SK-N-SH (cell line): ENCODE data around the gene ASTN2. TPM values are rescaled to one million over a fixed set of nuclear protein-coding genes. Genes with fewer than 3 reads are reported as not detected.

Source experiments
- CTCF ChIA-PET: fragments of 300-600, 350-600 bp; formaldehyde crosslinking; extraction: SDS; loops from one replicate; lab custom pipeline; 2021; lab: Yijun Ruan, JAX
- POLR2A ChIA-PET: fragments of 350-600 bp; sonication (Branson Sonifier 250); formaldehyde crosslinking; extraction: SDS; loops from one replicate; lab custom pipeline; 2020; ENCODE audit warnings: antibody characterized with exemption, inconsistent platforms; lab: Yijun Ruan, JAX
- DNase-seq: peaks from one replicate; pipeline ENCODE4 v3.0.0; 2012
- H2AFZ ChIP-seq: fragments of 200-600 bp; sonication (generic); 2 replicates; pipeline ENCODE4 v1.8.1; 2016; ENCODE audit warnings: antibody characterized with exemption, mild to moderate bottlenecking, low read depth
- H3F3A ChIP-seq: fragments of 200-600 bp; sonication (generic); replicated peaks from 2 replicates; pipeline ENCODE3; 2016; ENCODE audit warnings: antibody characterized with exemption, mild to moderate bottlenecking; ENCODE audit not compliant: insufficient read depth
- H3K27ac ChIP-seq, 2 experiments: fragments of 200-500 bp in 1 of 2; fragments of 200-600 bp in 1 of 2; sonication (Bioruptor generic) in 1 of 2; sonication (generic), shearing (Covaris generic) in 1 of 2; 2 replicates each; pipeline versions ENCODE4 v1.5.1 to v1.6.1; 2014 to 2016; ENCODE audit warnings: low read depth in 2 of 2, inconsistent platforms in 1 of 2, low read length in 1 of 2, mild to moderate bottlenecking in 1 of 2, mixed read lengths in 1 of 2
- H3K27me3 ChIP-seq: fragments of 200-600 bp; sonication (generic), shearing (Covaris generic); 2 replicates; pipeline ENCODE4 v1.6.1; 2016; ENCODE audit warnings: mixed run types; ENCODE audit not compliant: insufficient read depth
- H3K36me3 ChIP-seq, 2 experiments: fragments of 200-500 bp in 1 of 2; fragments of 200-600 bp in 1 of 2; sonication (Bioruptor generic) in 1 of 2; sonication (generic) in 1 of 2; replicated peaks in 1 of 2; 2 replicates each; pipeline versions ENCODE3 to v1.5.1; 2014 to 2016; ENCODE audit warnings: low read length in 1 of 2, mild to moderate bottlenecking in 1 of 2; ENCODE audit not compliant: insufficient read depth in 2 of 2, control insufficient read depth in 1 of 2
- H3K4me1 ChIP-seq, 2 experiments: fragments of 200-500 bp in 1 of 2; fragments of 200-600 bp in 1 of 2; sonication (Bioruptor generic) in 1 of 2; sonication (generic), shearing (Covaris generic) in 1 of 2; 2 replicates each; pipeline versions ENCODE4 v1.5.1 to v1.6.1; 2014 to 2016; ENCODE audit warnings: low read depth in 1 of 2, low read length in 1 of 2, mixed run types in 1 of 2; ENCODE audit not compliant: insufficient read depth in 2 of 2, control insufficient read depth in 1 of 2
- H3K4me2 ChIP-seq: fragments of 200-600 bp; sonication (generic), shearing (Covaris generic); 2 replicates; pipeline ENCODE4 v1.6.1; 2017; ENCODE audit warnings: mixed run types
- H3K4me3 ChIP-seq, 2 experiments: fragments of 200-500 bp in 1 of 2; fragments of 200-600 bp in 1 of 2; sonication (Bioruptor generic) in 1 of 2; sonication (generic), shearing (Covaris generic) in 1 of 2; 2 replicates each; pipeline versions ENCODE4 v1.5.1 to v1.8.1; 2014 to 2016; ENCODE audit warnings: low read depth in 2 of 2, inconsistent platforms in 1 of 2, low read length in 1 of 2, mild to moderate bottlenecking in 1 of 2, mixed read lengths in 1 of 2, moderate library complexity in 1 of 2
- H3K79me2 ChIP-seq: fragments of 200-600 bp; sonication (generic); 2 replicates; pipeline ENCODE4 v1.8.1; 2017; ENCODE audit warnings: mild to moderate bottlenecking; ENCODE audit not compliant: insufficient read depth
- H3K9ac ChIP-seq: fragments of 200-600 bp; sonication (generic); 2 replicates; pipeline ENCODE4 v1.6.1; 2017; ENCODE audit warnings: mixed run types
- H3K9me2 ChIP-seq: fragments of 200-600 bp; sonication (generic); 2 replicates; pipeline ENCODE4 v1.6.1; 2017; ENCODE audit warnings: mixed run types
- H3K9me3 ChIP-seq: fragments of 200-600 bp; sonication (generic); 2 replicates; pipeline ENCODE4 v1.6.1; 2017; ENCODE audit warnings: mixed run types, mild to moderate bottlenecking, moderate library complexity
- H4K20me1 ChIP-seq: fragments of 200-600 bp; sonication (generic); 2 replicates; pipeline ENCODE4 v1.6.1; 2017; ENCODE audit warnings: mild to moderate bottlenecking, mixed run types; ENCODE audit not compliant: insufficient read depth
- CTCF ChIP-seq: fragments of 200-600 bp; sonication (generic); IDR thresholded peaks from 2 replicates; pipeline ENCODE4 v1.6.1; 2017; ENCODE audit warnings: antibody characterized with exemption, mild to moderate bottlenecking, moderate library complexity
- EP300 ChIP-seq, 2 experiments: IDR thresholded peaks; 2 replicates each; pipeline versions ENCODE4 v1.4.0 to v1.6.1; 2012; ENCODE audit warnings: borderline replicate concordance in 1 of 2, low read depth in 1 of 2, low read length in 1 of 2
- FOSL2 ChIP-seq: IDR thresholded peaks from 2 replicates; pipeline ENCODE4 v1.4.0; 2012; ENCODE audit warnings: low read depth, mild to moderate bottlenecking, moderate library complexity, borderline replicate concordance
- GATA2 ChIP-seq: sonication (generic); formaldehyde crosslinking; IDR thresholded peaks from 2 replicates; pipeline ENCODE4 v1.5.0; 2020; ENCODE audit warnings: mild to moderate bottlenecking, missing genetic modification reagents
- IRF3 ChIP-seq: fragments of 150-350 bp; IDR thresholded peaks from 2 replicates; pipeline ENCODE4 v1.6.1; 2016; ENCODE audit warnings: mild to moderate bottlenecking, low read depth, low read length
- JUND ChIP-seq: IDR thresholded peaks from 2 replicates; pipeline ENCODE4 v1.4.0; 2012
- MAX ChIP-seq: IDR thresholded peaks from 2 replicates; pipeline ENCODE4 v1.4.0; 2012; ENCODE audit warnings: low read depth
- NFIC ChIP-seq: IDR thresholded peaks from 2 replicates; pipeline ENCODE4 v1.4.0; 2012; ENCODE audit warnings: borderline replicate concordance
- NRF1 ChIP-seq: IDR thresholded peaks from 2 replicates; pipeline ENCODE4 v1.6.1; 2012; ENCODE audit warnings: low read depth, mild to moderate bottlenecking, low read length
- PBX3 ChIP-seq: IDR thresholded peaks from 2 replicates; pipeline ENCODE4; 2012
- POLR2AphosphoS5 ChIP-seq: IDR thresholded peaks from 2 replicates; pipeline ENCODE4 v1.6.1; 2012; ENCODE audit warnings: low read depth, low read length
- RAD21 ChIP-seq: IDR thresholded peaks from 2 replicates; pipeline ENCODE4 v1.6.1; 2012; ENCODE audit warnings: mild to moderate bottlenecking, low read length
- RCOR1 ChIP-seq: fragments of 150-350 bp; IDR thresholded peaks from 2 replicates; pipeline ENCODE4 v1.6.1; 2017; ENCODE audit warnings: antibody characterized with exemption, low read length
- SIN3A ChIP-seq: IDR thresholded peaks from 2 replicates; pipeline ENCODE4 v1.6.1; 2012; ENCODE audit warnings: low read depth, mild to moderate bottlenecking, low read length, moderate library complexity, borderline replicate concordance
- SMC3 ChIP-seq: IDR thresholded peaks from 2 replicates; pipeline ENCODE4 v1.6.1; 2012; ENCODE audit warnings: low read depth, low read length, improper control_type of control experiment
- TEAD4 ChIP-seq: IDR thresholded peaks from 2 replicates; pipeline ENCODE4 v1.4.0; 2012; ENCODE audit warnings: mild to moderate bottlenecking, borderline replicate concordance; ENCODE audit not compliant: insufficient read depth
- ZBTB33 ChIP-seq: IDR thresholded peaks from 2 replicates; pipeline ENCODE4 v1.4.0; 2012; ENCODE audit warnings: low read depth, borderline replicate concordance
- WGBS: methylation state at CpG from one replicate; pipeline ENCODE4 v1.1.6; 2017; ENCODE audit warnings: low lambda C conversion rate; 5-methylcytosine and 5-hydroxymethylcytosine counted together
- polyA plus RNA-seq, 3 experiments: library from polyadenylated mRNA; depleted of rRNA; stranded (reverse); fragments of >200 nt; gene quantifications; 2 replicates each; pipeline ENCODE4 v1.2.3, GENCODE V29; 2012

The ASTN2 gene
- polyA plus RNA-seq, 1 of the 3 experiments (the other 2 are of a cell fraction): 6.6 TPM

- TF ChIP-seq PBX3 (no peak), JUND (no peak)
These were observed 279.9 kb downstream of the ASTN2 start (continued) for GRCh38 chr9:117134826-117135500.

GRCh38 chr9:117126871-117127270 lies 288.0 kb downstream of the ASTN2 start:
- ChIA-PET POLR2A (no interaction called here), CTCF (interaction anchor here (0.6 to 1.8 kb wide), 4 partner anchors 53 to 361 kb away, joined by 3 to 4 read pairs (median 4); no protein-coding TSS in a partner anchor)
- H3K4me2 ChIP-seq: no peak overlapping the region
- H2AFZ ChIP-seq: no peak overlapping the region
- H3K9me3 ChIP-seq: no peaks in the 10 kb centered on the region
- H4K20me1 ChIP-seq: no peaks in the 10 kb centered on the region
- H3K27ac ChIP-seq: no peak overlapping the region; a peak in 1 of 4 replicates
- no peak for TF ChIP-seq TEAD4
- TF ChIP-seq EP300 (IDR thresholded peaks at IDR 0.05; ENCODE audit: borderline replicate concordance in 1 of 2, low read depth in 1 of 2, low read length in 1 of 2): no peak
- TF ChIP-seq RCOR1: no peak
- TF ChIP-seq GATA2 (CRISPR knock-in tag): no peak
- TF ChIP-seq RAD21: no peak
- no peak for TF ChIP-seq MAX
- no peak for TF ChIP-seq FOSL2
- TF ChIP-seq IRF3: no peak
- TF ChIP-seq SIN3A: no peak
- TF ChIP-seq ZBTB33: no peak
- TF ChIP-seq SMC3: no peak
- TF ChIP-seq CTCF: no peak
- no peak for TF ChIP-seq JUND
- TF ChIP-seq POLR2AphosphoS5: no peak
- no peak for TF ChIP-seq NRF1
- TF ChIP-seq PBX3: no peak
- no peak for TF ChIP-seq NFIC
- no peak overlapping the region for H3K4me3 ChIP-seq
- WGBS: 65% methylated on average over 2 of the region's 2 CpGs
- no peaks in the 10 kb centered on the region for H3K79me2 ChIP-seq
- H3K9me2 ChIP-seq: no peaks in the 10 kb centered on the region
- no peaks in the 10 kb centered on the region for H3F3A ChIP-seq
- H3K36me3 ChIP-seq: peaks cover 0 to 2% of the 10 kb centered on the region in 2 experiments
- H3K9ac ChIP-seq: no peak overlapping the region
- peaks cover 0 to 24% of the 10 kb centered on the region in 2 experiments; a peak in 2 of 4 replicates for H3K4me1 ChIP-seq
- DNase-seq: no peak
- H3K27me3 ChIP-seq: no peaks in the 10 kb centered on the region
